GM12878 (cell line): ENCODE data around the gene FURIN. TPM values are rescaled to one million over a fixed set of nuclear protein-coding genes. Genes with fewer than 3 reads are reported as not detected.

Experiments used
- ATAC-seq: fragments of 200-7000 bp; cut with Tn5 transposase; 3 replicates; pipeline ENCODE4 v1.9.1; 2020; ENCODE audit warnings: mild to moderate bottlenecking, moderate library complexity
- BruUV-seq: library from RNA; stranded (reverse); fragments of 400-500 nt; replicated peaks from 2 replicates; lab custom pipeline; 2021; lab: Mats Ljungman, UMichigan
- CTCF ChIA-PET: fragments of 300-600 bp; sonication (Branson Sonifier 250); formaldehyde crosslinking; extraction: SDS; loops from one replicate; lab custom pipeline; 2021; ENCODE audit warnings: inconsistent platforms; lab: Yijun Ruan, JAX
- POLR2A ChIA-PET: fragments of 350-600 bp; formaldehyde crosslinking; extraction: SDS; loops from one replicate; lab custom pipeline; 2021; ENCODE audit warnings: inconsistent platforms; lab: Charles Lee
- RAD21 ChIA-PET: fragments of 300-600 bp; sonication (Branson Sonifier 250); formaldehyde crosslinking; loops from one replicate; lab custom pipeline; 2023; ENCODE audit warnings: antibody characterized with exemption; ENCODE audit not compliant: unreplicated experiment; lab: Charles Lee
- SMC1A ChIA-PET: fragments of 300-600 bp; sonication (Branson Sonifier 250); formaldehyde crosslinking; loops from one replicate; lab custom pipeline; 2023; ENCODE audit not compliant: unreplicated experiment, uncharacterized antibody; lab: Charles Lee
- DNase-seq: peaks from one replicate; pipeline ENCODE4 v3.0.0-alpha.2; 2011; ENCODE audit warnings: low read depth, low spot score
- FAIRE-seq: peaks from 3 replicates; lab custom pipeline; 2011; peaks lifted over from hg19 to GRCh38; lab: Jason Lieb, UNC
- H2AFZ ChIP-seq: 2 replicates; pipeline ENCODE4 v1.6.0; 2011; ENCODE audit warnings: low read depth, low read length, control low read depth; ENCODE audit not compliant: control insufficient read depth
- H3K27ac ChIP-seq: 2 replicates; pipeline ENCODE4 v1.5.1; 2011; ENCODE audit warnings: control low read depth; ENCODE audit not compliant: control insufficient read depth, insufficient read depth
- H3K27me3 ChIP-seq, 2 experiments: replicated peaks in 1 of 2; 2 replicates each; pipeline versions ENCODE4 v1.6.0 to v1.6.1; 2011; ENCODE audit warnings: low read length in 1 of 2; ENCODE audit not compliant: control insufficient read depth in 2 of 2, insufficient read depth in 2 of 2
- H3K36me3 ChIP-seq, 2 experiments: 2 replicates each; pipeline ENCODE4 v1.5.1; 2011; ENCODE audit warnings: low read length in 1 of 2; ENCODE audit not compliant: control insufficient read depth in 2 of 2, insufficient read depth in 2 of 2
- H3K4me1 ChIP-seq: 2 replicates; pipeline ENCODE4 v1.6.1; 2011; ENCODE audit warnings: mild to moderate bottlenecking, low read length, moderate library complexity, mixed read lengths; ENCODE audit not compliant: control insufficient read depth, insufficient read depth
- H3K4me2 ChIP-seq: 2 replicates; pipeline ENCODE4 v1.6.0; 2011; ENCODE audit warnings: control low read depth; ENCODE audit not compliant: control insufficient read depth, insufficient read depth
- H3K4me3 ChIP-seq: fragments of 200-600 bp; sonication (generic); 2 replicates; pipeline ENCODE4 v1.5.1; 2016
- H3K79me2 ChIP-seq: 2 replicates; pipeline ENCODE4 v1.6.0; 2011; ENCODE audit warnings: low read length; ENCODE audit not compliant: control insufficient read depth, insufficient read depth
- H3K9ac ChIP-seq: 2 replicates; pipeline ENCODE4 v1.8.0; 2011; ENCODE audit warnings: low read length, control low read depth, mixed read lengths; ENCODE audit not compliant: control insufficient read depth, insufficient read depth
- H3K9me3 ChIP-seq: replicated peaks from 3 replicates; pipeline ENCODE4 v1.5.1; 2011; ENCODE audit warnings: mild to moderate bottlenecking, low read length; ENCODE audit not compliant: control insufficient read depth, insufficient read depth
- H4K20me1 ChIP-seq: 2 replicates; pipeline ENCODE4 v1.6.0; 2011; ENCODE audit not compliant: control insufficient read depth, insufficient read depth
- BCL11A ChIP-seq: IDR thresholded peaks from 2 replicates; pipeline ENCODE4 v1.6.1; 2011; ENCODE audit warnings: low read depth, low read length
- BHLHE40 ChIP-seq, 2 experiments: fragments of 450-650 bp in 1 of 2; IDR thresholded peaks; 2 replicates each; pipeline ENCODE4 v1.6.1; 2011 to 2017; ENCODE audit warnings: low read depth in 2 of 2, borderline replicate concordance in 1 of 2, improper control_type of control experiment in 1 of 2, low read length in 1 of 2, mild to moderate bottlenecking in 1 of 2
- CHD2 ChIP-seq: IDR thresholded peaks from 2 replicates; pipeline ENCODE4 v1.6.1; 2011; ENCODE audit warnings: low read depth, low read length, improper control_type of control experiment, borderline replicate concordance
- EZH2 ChIP-seq: IDR thresholded peaks from 2 replicates; pipeline ENCODE4 v1.6.1; 2012; ENCODE audit warnings: low read depth, mild to moderate bottlenecking, control low read depth, inconsistent platforms, low read length, borderline replicate concordance; ENCODE audit not compliant: control insufficient read depth
- IKZF2 ChIP-seq, 2 experiments: fragments of 450-650 bp; IDR thresholded peaks; 2 replicates each; pipeline ENCODE4 v1.6.1; 2017; ENCODE audit warnings: mild to moderate bottlenecking in 2 of 2, moderate library complexity in 2 of 2
- MEF2A ChIP-seq: IDR thresholded peaks from 2 replicates; pipeline ENCODE4 v1.6.1; 2011; ENCODE audit warnings: low read depth, mild to moderate bottlenecking, low read length, moderate library complexity; ENCODE audit not compliant: insufficient read depth
- NR2C2 ChIP-seq: IDR thresholded peaks from 2 replicates; pipeline ENCODE4 v1.6.1; 2011; ENCODE audit warnings: borderline replicate concordance, low read depth; ENCODE audit not compliant: control insufficient read depth, insufficient read length
- POU2F2 ChIP-seq: IDR thresholded peaks from 3 replicates; pipeline ENCODE4 v1.6.1; 2011; ENCODE audit warnings: low read depth, mild to moderate bottlenecking, low read length, borderline replicate concordance
- RB1 ChIP-seq: fragments of 450-650 bp; formaldehyde crosslinking; IDR thresholded peaks from 2 replicates; pipeline ENCODE4 v1.6.1; 2017; ENCODE audit warnings: mild to moderate bottlenecking, borderline replicate concordance
- SIX5 ChIP-seq: IDR thresholded peaks from 2 replicates; pipeline ENCODE4 v1.6.1; 2011; ENCODE audit warnings: mild to moderate bottlenecking, low read depth, low read length, moderate library complexity; ENCODE audit not compliant: severe bottlenecking
- SMARCA5 ChIP-seq: fragments of 450-650 bp; IDR thresholded peaks from 2 replicates; pipeline ENCODE4 v1.6.1; 2017; ENCODE audit warnings: mild to moderate bottlenecking
- WGBS: methylation state at CpG from one replicate; pipeline ENCODE4 v1.1.6; 2016; ENCODE audit warnings: low lambda C conversion rate; ENCODE audit not compliant: insufficient replicate concordance, insufficient coverage; ENCODE audit errors: missing lambda C conversion rate; 5-methylcytosine and 5-hydroxymethylcytosine counted together
- in situ Hi-C: fragments of 300-500 bp; cut with MboI; formaldehyde crosslinking; loops from 9 replicates; pipeline ENCODE4 v1.14.3; 2018; ENCODE audit warnings: mixed read lengths
- intact Hi-C: fragments of 100-400 bp; cut with micrococcal nuclease; formaldehyde crosslinking; loops from one replicate; pipeline ENCODE4 v1.14.2; 2022; ENCODE audit not compliant: unreplicated experiment
- polyA plus RNA-seq, 11 experiments: library from polyadenylated mRNA; depleted of rRNA in 4 of 11; unstranded in 6 of 11; stranded (reverse) in 5 of 11; fragments of >200 nt; fragmentation: Nextera tagmentation in 4 of 11; fragmentation: Illumina TruSeq in 1 of 11; extraction: Ambion mirVana in 4 of 11; extraction: Trizol in 1 of 11; gene quantifications; 1 replicate in 1 of 11; 2 replicates in 10 of 11; pipeline versions ENCODE4 v1.2.1 to v1.2.3, GENCODE V29; 2011 to 2016; ENCODE audit warnings: inconsistent platforms in 2 of 11, missing spikeins in 2 of 11, low read depth in 1 of 11
- total RNA-seq, 4 experiments: library from RNA; depleted of rRNA in 3 of 4; stranded (reverse); fragments of >200 nt in 3 of 4; fragmentation: Illumina TruSeq in 1 of 4; extraction: Trizol in 1 of 4; gene quantifications; 2 replicates each; pipeline versions ENCODE4 v1.2.1 to v1.2.3, GENCODE V29; 2013 to 2021
- TF ChIP-seq, protein P1 (sequence below): fragments of 450-650 bp; IDR thresholded peaks from 2 replicates; pipeline ENCODE4 v1.6.1; 2018; ENCODE audit warnings: borderline replicate concordance, mild to moderate bottlenecking; ENCODE audit not compliant: partially characterized antibody
- TF ChIP-seq, protein P2 (sequence below), 3 experiments: IDR thresholded peaks in 2 of 3; conservative IDR thresholded peaks in 1 of 3; 2 replicates each; pipeline ENCODE4 v1.5.1; 2011; ENCODE audit warnings: low read depth in 3 of 3, low read length in 3 of 3, mild to moderate bottlenecking in 3 of 3, control low read depth in 2 of 3, moderate library complexity in 2 of 3, inconsistent platforms in 1 of 3, mixed read lengths in 1 of 3; ENCODE audit not compliant: control insufficient read depth in 2 of 3, insufficient read depth in 1 of 3; ENCODE audit errors: extremely low read depth in 1 of 3
- TF ChIP-seq, protein P3 (sequence below): IDR thresholded peaks from 2 replicates; pipeline ENCODE4 v1.6.1; 2011; ENCODE audit warnings: borderline replicate concordance, low read depth, mild to moderate bottlenecking, moderate library complexity, mixed read lengths, low read length; ENCODE audit not compliant: insufficient read depth; ENCODE audit errors: extremely low read length
- TF ChIP-seq, protein P4 (sequence below): fragments of 450-650 bp; IDR thresholded peaks from 2 replicates; pipeline ENCODE4 v1.6.1; 2017; ENCODE audit warnings: mild to moderate bottlenecking

The FURIN gene
- total and polyA plus RNA-seq, 10 of the 15 experiments (the other 5 are each of a cell fraction or from before 2014, with no cell fraction given), result 0.47 to 39.9 (median 8.0) TPM

DNA sequence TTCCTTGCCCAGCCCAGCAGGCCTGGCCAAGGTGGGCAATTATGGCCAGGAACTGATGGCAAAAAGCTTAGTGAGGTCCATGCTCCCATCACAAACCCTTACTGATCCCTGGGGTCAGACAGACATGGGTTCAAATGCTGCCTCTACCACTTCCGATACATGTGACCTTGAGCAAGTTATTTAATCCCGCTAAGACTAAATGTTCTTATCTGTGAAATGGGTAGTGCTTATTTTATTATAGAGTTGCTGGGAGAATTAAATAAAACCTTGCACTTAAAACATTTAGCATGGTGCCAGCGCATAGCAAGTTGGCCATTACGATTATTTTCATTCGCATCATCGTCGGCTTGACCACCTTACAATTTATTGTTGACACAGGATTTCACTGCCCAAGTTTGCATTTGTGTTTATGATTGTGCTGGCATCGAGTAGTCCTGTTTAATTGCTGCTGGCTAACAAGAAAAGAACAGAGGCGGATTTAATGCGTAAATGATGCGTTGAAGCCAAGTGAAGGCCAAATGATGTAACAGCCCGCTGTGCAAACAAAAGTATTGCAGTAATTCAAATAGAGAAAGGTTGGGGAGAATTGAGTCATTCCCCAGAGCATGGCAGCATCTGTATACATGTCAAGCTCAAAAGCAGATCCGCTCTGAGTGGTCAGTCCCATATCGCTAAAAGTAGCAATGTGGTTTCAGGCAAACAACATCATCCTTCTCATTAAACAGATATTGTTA is 7.3 kb upstream of the FURIN start:
- no peak overlapping the region for H3K9ac ChIP-seq
- FAIRE-seq (no peak), ATAC-seq (no peak), DNase-seq (no peak)
- no peaks in the 10 kb centered on the region for H3K36me3 ChIP-seq
- no peaks in the 10 kb centered on the region for H3K9me3 ChIP-seq
- H3K4me3 ChIP-seq, result no peak overlapping the region
- H2AFZ ChIP-seq, result no peak overlapping the region
- WGBS, result 80% methylated on average over 14 of the region's 14 CpGs
- POLR2A ChIA-PET, result interaction anchor here (0.7 kb wide), 1 partner anchor 9 kb away, joined by 5 read pairs; no protein-coding TSS in a partner anchor
- H3K79me2 ChIP-seq, result no peaks in the 10 kb centered on the region
- H3K4me2 ChIP-seq, result no peak overlapping the region
- BruUV-seq, result no TSS peak
- CTCF ChIA-PET, result no interaction called here
- in situ Hi-C loops (no loop called here), intact Hi-C loops (no loop called here)
- peaks cover 12% of the 10 kb centered on the region for H3K4me1 ChIP-seq
- no peaks in the 10 kb centered on the region for H4K20me1 ChIP-seq
- H3K27me3 ChIP-seq, result no peaks in the 10 kb centered on the region
- SMC1A ChIA-PET, result no interaction called here
- RAD21 ChIA-PET, result no interaction called here
- no peak overlapping the region for H3K27ac ChIP-seq
- TF ChIP-seq CHD2, result no peak
- TF ChIP-seq MEF2A, result no peak
- TF ChIP-seq BHLHE40 (IDR thresholded peaks at IDR 0.05; ENCODE audit: borderline replicate concordance in 1 of 2, low read depth in 2 of 2, low read length in 1 of 2), result no peak
- TF ChIP-seq, protein P1, sequence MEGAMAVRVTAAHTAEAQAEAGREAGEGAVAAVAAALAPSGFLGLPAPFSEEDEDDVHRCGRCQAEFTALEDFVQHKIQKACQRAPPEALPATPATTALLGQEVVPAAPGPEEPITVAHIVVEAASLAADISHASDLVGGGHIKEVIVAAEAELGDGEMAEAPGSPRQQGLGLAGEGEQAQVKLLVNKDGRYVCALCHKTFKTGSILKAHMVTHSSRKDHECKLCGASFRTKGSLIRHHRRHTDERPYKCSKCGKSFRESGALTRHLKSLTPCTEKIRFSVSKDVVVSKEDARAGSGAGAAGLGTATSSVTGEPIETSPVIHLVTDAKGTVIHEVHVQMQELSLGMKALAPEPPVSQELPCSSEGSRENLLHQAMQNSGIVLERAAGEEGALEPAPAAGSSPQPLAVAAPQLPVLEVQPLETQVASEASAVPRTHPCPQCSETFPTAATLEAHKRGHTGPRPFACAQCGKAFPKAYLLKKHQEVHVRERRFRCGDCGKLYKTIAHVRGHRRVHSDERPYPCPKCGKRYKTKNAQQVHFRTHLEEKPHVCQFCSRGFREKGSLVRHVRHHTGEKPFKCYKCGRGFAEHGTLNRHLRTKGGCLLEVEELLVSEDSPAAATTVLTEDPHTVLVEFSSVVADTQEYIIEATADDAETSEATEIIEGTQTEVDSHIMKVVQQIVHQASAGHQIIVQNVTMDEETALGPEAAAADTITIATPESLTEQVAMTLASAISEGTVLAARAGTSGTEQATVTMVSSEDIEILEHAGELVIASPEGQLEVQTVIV, result no peak
- TF ChIP-seq NR2C2, result no peak
- TF ChIP-seq RB1, result no peak
- TF ChIP-seq, protein P2, sequence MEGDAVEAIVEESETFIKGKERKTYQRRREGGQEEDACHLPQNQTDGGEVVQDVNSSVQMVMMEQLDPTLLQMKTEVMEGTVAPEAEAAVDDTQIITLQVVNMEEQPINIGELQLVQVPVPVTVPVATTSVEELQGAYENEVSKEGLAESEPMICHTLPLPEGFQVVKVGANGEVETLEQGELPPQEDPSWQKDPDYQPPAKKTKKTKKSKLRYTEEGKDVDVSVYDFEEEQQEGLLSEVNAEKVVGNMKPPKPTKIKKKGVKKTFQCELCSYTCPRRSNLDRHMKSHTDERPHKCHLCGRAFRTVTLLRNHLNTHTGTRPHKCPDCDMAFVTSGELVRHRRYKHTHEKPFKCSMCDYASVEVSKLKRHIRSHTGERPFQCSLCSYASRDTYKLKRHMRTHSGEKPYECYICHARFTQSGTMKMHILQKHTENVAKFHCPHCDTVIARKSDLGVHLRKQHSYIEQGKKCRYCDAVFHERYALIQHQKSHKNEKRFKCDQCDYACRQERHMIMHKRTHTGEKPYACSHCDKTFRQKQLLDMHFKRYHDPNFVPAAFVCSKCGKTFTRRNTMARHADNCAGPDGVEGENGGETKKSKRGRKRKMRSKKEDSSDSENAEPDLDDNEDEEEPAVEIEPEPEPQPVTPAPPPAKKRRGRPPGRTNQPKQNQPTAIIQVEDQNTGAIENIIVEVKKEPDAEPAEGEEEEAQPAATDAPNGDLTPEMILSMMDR (IDR thresholded peaks at IDR 0.05 in 2 of 3, conservative IDR thresholded peaks at IDR 0.05 in 1 of 3; ENCODE audit: control insufficient read depth in 2 of 3, extremely low read depth in 1 of 3, insufficient read depth in 1 of 3, low read depth in 3 of 3, low read length in 3 of 3), result no peak
- TF ChIP-seq IKZF2 (IDR thresholded peaks at IDR 0.05), result no peak
- TF ChIP-seq SIX5, result no peak
- no peak for TF ChIP-seq BCL11A
- TF ChIP-seq, protein P3, sequence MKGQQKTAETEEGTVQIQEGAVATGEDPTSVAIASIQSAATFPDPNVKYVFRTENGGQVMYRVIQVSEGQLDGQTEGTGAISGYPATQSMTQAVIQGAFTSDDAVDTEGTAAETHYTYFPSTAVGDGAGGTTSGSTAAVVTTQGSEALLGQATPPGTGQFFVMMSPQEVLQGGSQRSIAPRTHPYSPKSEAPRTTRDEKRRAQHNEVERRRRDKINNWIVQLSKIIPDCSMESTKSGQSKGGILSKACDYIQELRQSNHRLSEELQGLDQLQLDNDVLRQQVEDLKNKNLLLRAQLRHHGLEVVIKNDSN, result no peak
- TF ChIP-seq SMARCA5, result no peak
- no peak for TF ChIP-seq POU2F2
- no peak for TF ChIP-seq EZH2
- TF ChIP-seq, protein P4, sequence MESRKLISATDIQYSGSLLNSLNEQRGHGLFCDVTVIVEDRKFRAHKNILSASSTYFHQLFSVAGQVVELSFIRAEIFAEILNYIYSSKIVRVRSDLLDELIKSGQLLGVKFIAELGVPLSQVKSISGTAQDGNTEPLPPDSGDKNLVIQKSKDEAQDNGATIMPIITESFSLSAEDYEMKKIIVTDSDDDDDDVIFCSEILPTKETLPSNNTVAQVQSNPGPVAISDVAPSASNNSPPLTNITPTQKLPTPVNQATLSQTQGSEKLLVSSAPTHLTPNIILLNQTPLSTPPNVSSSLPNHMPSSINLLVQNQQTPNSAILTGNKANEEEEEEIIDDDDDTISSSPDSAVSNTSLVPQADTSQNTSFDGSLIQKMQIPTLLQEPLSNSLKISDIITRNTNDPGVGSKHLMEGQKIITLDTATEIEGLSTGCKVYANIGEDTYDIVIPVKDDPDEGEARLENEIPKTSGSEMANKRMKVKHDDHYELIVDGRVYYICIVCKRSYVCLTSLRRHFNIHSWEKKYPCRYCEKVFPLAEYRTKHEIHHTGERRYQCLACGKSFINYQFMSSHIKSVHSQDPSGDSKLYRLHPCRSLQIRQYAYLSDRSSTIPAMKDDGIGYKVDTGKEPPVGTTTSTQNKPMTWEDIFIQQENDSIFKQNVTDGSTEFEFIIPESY, result no peak
